Measurements from ENCODE around the gene UBE2E1. TPM values are rescaled to one million over a fixed set of nuclear protein-coding genes. Genes with fewer than 3 reads are reported as not detected.

UBE2E1 gene
- total RNA-seq, 1 donor from 2014 or later: 103 TPM

GRCh38 chr3:23811185-23811527, 5.4 kb downstream of the UBE2E1 start:
- no peaks in the 10 kb centered on the region for H3K27me3 Mint-ChIP-seq (ENCODE audit: low read depth)
- peak; percentile 11 for TF ChIP-seq CTCF (IDR thresholded peaks at IDR 0.05)
- DNase-seq (ENCODE audit: low spot score): no peak

GRCh38 chr3:23811919-23812318, 6.2 kb downstream of the UBE2E1 start:
- Mint-ChIP-seq H3K4me3 (ENCODE audit: unreplicated experiment) (no peak overlapping the region), H3K27ac (ENCODE audit: unreplicated experiment) (no peak overlapping the region), H3K9me3 (ENCODE audit: low read depth) (no peaks in the 10 kb centered on the region), H3K36me3 (ENCODE audit: low read depth) (peaks cover 7% of the 10 kb centered on the region), H3K4me1 (ENCODE audit: low read depth) (peaks cover 56% of the 10 kb centered on the region), H3K27me3 (ENCODE audit: low read depth) (no peaks in the 10 kb centered on the region)
- no peak for DNase-seq (ENCODE audit: low spot score)
- no peak for TF ChIP-seq CTCF (IDR thresholded peaks at IDR 0.05)

More at GRCh38 chr3:23811185-23811527, 5.4 kb downstream of the UBE2E1 start:
- no peaks in the 10 kb centered on the region for H3K9me3 Mint-ChIP-seq (ENCODE audit: low read depth)
- peaks cover 56% of the 10 kb centered on the region for H3K4me1 Mint-ChIP-seq (ENCODE audit: low read depth)
- H3K36me3 Mint-ChIP-seq (ENCODE audit: low read depth): peaks cover 7% of the 10 kb centered on the region
- H3K4me3 Mint-ChIP-seq (ENCODE audit: unreplicated experiment): peak overlapping the region; percentile 87
- peak overlapping the region; percentile 91 for H3K27ac Mint-ChIP-seq (ENCODE audit: unreplicated experiment)

GRCh38 chr3:23815879-23816278, 10.1 kb downstream of the UBE2E1 start:
- no peak for TF ChIP-seq CTCF (IDR thresholded peaks at IDR 0.05)
- H3K27ac Mint-ChIP-seq (ENCODE audit: unreplicated experiment): no peak overlapping the region
- no peak for DNase-seq (ENCODE audit: low spot score)
- no peaks in the 10 kb centered on the region for H3K9me3 Mint-ChIP-seq (ENCODE audit: low read depth)
- no peaks in the 10 kb centered on the region for H3K27me3 Mint-ChIP-seq (ENCODE audit: low read depth)
- peaks cover 11% of the 10 kb centered on the region for H3K36me3 Mint-ChIP-seq (ENCODE audit: low read depth)
- peaks cover 30% of the 10 kb centered on the region for H3K4me1 Mint-ChIP-seq (ENCODE audit: low read depth)
- H3K4me3 Mint-ChIP-seq (ENCODE audit: unreplicated experiment): no peak overlapping the region

GRCh38 chr3:23816721-23817120, 11.0 kb downstream of the UBE2E1 start:
- Mint-ChIP-seq H3K36me3 (ENCODE audit: low read depth) (peaks cover 8% of the 10 kb centered on the region), H3K4me3 (ENCODE audit: unreplicated experiment) (no peak overlapping the region), H3K9me3 (ENCODE audit: low read depth) (no peaks in the 10 kb centered on the region), H3K27ac (ENCODE audit: unreplicated experiment) (no peak overlapping the region), H3K4me1 (ENCODE audit: low read depth) (peaks cover 30% of the 10 kb centered on the region), H3K27me3 (ENCODE audit: low read depth) (no peaks in the 10 kb centered on the region)
- no peak for TF ChIP-seq CTCF (IDR thresholded peaks at IDR 0.05)
- no peak for DNase-seq (ENCODE audit: low spot score)

- H3K4me1 Mint-ChIP-seq (ENCODE audit: low read depth): peaks cover 25% of the 10 kb centered on the region
- no peak overlapping the region for H3K27ac Mint-ChIP-seq (ENCODE audit: unreplicated experiment)
- DNase-seq (ENCODE audit: low spot score): no peak
- TF ChIP-seq CTCF (IDR thresholded peaks at IDR 0.05): no peak
- no peaks in the 10 kb centered on the region for H3K9me3 Mint-ChIP-seq (ENCODE audit: low read depth)
- H3K4me3 Mint-ChIP-seq (ENCODE audit: unreplicated experiment): no peak overlapping the region
- no peaks in the 10 kb centered on the region for H3K27me3 Mint-ChIP-seq (ENCODE audit: low read depth)
- peaks cover 5% of the 10 kb centered on the region for H3K36me3 Mint-ChIP-seq (ENCODE audit: low read depth)
Observed at GRCh38 chr3:23817508-23818223, 11.9 kb downstream of the UBE2E1 start.

All from chondrocyte (in vitro differentiated cells).